H4 (cell line): ENCODE results near the gene PCCB. TPM values are rescaled to one million over a fixed set of nuclear protein-coding genes. Genes with fewer than 3 reads are reported as not detected.
"Not testable (repeated sequence)": the region's sequence is repeated elsewhere in the genome, so short reads cannot be mapped to it uniquely, and the experiment has no call there.

Source experiments
- DNase-seq: peaks from one replicate; pipeline ENCODE4 v3.0.0-alpha.2; 2015; ENCODE audit warnings: low spot score
- total RNA-seq: library from RNA; depleted of rRNA; stranded (reverse); fragments of >200 nt; shearing (Covaris generic); gene quantifications from 2 replicates; pipeline ENCODE4 v1.2.3, GENCODE V29; 2014

PCCB gene
- total RNA-seq, 1 experiment from 2014 or later, result 71.4 TPM

GRCh38 chr3:136327671-136328070 lies 77.5 kb downstream of the PCCB start:
- no peak for DNase-seq

- DNase-seq, result no peak
These were observed 79.5 kb downstream of the PCCB start for GRCh38 chr3:136329593-136329992.

DNA sequence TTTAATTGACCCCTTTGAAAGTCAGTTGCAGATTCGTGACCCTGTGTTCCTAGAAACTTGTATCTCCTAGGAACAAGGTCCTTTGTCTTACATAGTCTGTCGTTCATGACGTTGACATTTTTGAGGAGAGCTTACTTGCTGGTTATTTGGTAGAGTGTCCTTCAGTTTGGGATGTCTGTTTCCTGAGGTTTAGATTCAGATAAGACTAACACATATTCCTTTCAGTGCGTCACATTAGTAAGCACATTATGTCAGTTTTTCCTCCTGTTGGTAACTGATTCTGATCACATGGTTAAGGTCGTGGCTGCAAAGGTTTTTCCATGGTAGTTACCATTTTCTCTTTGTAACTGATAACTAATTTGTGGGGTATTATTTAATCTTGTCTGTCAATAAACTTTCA lies 80.8 kb downstream of the PCCB start:
- DNase-seq, result no peak

DNA sequence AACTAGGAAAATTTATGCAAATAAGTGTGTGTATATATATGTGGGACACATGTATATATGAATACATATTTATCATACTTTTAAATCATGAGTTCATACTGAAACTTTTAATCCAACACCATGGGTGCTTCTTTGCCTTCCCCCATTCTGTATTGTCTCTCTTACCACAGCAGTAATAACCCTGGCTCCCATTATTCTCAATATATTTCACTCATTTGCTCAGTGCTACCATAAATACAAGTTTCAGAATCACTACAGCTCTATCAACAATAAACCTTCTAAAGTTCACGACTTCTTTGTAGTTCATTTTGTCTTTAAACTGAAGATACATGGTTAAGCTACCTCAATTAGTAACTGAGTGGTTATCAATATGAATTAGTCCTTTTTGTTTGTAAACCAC lies 82.2 kb downstream of the PCCB start:
- DNase-seq, result no peak

- DNase-seq, result no peak
These were observed 82.6 kb downstream of the PCCB start for GRCh38 chr3:136332776-136333175.

DNA sequence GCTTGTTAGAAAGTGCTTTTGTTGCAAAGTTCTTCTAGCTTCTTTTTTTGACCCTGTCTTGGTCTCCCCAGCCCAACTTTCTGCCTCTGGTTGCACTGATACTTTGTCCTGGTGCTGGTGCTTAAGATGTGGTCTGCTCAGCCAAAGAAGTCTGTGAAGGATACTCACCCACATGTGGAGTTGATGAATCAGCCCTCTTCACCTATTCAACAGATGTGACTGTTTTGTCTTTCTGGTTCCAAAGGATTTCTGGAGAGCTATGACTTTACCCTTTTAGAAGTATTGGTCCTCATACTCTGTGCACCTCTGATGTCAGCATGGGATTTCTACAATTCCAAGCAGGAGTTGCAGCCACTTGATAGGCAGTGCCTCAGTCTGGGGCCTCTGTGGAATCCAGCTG lies 84.1 kb downstream of the PCCB start:
- no peak for DNase-seq

DNA sequence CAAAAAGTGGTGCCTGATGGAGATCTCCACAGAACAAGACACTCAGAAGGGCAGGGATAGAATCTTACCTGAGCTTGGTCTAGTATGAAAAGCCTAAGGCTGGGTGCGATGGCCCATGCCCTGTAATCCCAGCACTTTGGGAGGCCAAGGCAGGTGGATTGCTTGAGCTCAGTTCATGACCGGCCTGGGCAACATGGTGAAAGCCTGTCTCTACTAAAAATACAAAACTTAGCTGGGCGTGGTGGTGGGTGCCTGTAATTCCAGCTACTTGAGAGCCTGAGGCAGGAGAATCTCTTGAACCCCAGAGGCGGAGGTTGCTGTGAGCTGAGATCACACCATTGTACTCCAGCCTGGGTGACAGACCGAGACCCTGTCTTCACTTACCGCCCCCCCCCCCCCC lies 84.6 kb downstream of the PCCB start:
- not testable (repeated sequence) for DNase-seq

DNA sequence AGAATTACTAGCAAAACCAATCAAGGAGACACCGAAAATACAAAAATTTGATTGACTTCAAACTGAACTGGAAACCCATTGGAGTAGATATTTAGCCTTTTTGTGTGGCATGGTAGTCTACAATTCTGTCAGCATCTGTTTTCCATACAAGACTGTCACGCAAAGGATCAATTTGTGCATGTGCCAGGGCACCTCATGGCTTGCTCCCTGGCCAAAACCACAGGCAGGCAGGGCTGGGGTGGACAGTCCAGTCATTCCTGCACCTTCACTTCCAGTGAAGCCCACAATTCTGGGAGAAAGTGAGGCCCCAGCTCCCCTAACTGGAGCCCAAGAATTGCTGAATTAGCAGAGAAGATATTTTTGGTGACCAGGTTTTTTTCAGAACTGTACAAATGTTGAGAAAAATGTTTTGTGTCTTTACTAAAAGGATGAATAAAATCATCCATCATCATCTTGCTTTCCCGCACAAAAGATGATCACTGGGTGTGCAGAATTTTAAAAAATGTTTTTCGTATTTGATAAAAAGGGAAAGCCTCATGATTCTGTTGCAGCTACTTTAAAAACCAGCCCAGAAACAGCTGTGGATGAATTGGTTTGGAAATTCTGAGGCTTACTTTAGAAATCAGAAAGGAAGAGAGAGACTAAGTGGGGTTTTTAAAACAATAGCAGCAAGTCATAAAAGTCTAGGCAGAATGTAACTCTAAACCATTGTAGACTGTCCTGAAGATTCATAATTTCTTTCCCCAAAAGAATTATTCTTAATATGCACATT lies 86.4 kb downstream of the PCCB start:
- DNase-seq, result no peak

DNA sequence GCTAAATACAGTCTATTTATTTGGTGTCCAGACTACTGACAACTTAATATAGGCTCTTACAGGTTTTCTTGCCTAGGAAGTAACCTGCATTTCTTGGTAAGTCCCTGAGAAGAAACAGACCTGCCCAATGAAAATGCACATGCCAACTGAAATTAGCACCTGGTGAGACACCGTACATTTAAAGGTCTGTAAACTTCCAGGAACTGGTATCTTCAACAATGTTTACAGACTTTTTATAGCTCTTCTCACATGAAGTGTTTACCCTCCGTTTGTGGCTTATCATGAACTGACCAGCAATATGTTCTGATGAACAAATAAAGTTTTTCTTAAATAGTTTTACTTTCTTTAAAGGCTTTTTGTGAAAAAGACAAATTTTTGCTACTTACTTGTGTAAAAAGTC lies 93.3 kb downstream of the PCCB start:
- peak; percentile 34 for DNase-seq

DNA sequence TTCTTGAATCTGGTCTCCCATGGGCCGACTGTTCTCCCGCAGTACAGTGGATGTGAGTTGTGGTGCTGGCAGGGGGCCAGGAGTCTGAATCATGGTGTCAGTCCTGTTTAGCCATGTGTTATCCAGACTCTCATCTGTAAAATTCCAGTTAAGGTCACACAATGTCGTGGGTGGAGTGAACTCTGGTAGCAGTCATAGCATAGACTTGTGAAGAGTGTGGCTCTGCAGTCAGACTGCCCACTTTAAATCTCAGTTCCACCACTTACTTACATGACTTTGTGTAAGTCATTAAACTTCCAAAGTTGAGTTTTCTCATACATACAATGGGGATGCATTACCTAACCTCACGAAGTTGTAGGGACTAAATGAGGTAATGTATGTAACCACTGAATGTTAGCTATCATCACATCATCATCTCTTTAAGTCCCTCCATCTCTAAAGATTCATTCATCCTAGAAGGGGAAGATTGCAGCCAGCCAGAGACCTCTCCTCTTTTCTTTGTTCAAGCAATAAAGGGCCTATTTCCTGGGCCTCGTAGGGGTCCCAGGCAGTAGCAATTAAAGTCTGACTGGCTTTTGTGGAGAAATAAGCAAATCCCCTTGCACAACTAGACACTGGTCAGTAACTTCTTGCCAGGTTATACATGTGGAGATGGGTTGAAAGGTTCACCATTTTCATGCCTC lies 93.9 kb downstream of the PCCB start:
- peak; percentile 85 for DNase-seq

DNA sequence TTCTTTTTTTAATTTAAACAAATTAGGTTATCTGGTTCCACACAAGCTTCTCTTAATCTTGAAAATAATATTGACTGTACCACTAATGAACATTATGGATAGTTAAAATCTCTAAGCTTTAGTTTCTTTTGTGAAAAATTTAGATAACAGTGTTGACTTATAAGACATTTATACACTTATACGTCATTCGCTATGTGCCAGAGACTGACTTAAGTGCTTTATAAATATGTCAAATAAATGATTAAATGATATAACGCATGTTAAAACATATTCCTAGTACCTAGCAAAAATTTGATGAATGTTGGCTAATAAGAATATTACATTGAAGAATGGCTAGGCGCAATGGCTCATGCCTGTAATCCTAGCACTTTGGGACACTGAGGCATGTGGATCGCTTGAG lies 96.3 kb downstream of the PCCB start:
- DNase-seq, result no peak

DNA sequence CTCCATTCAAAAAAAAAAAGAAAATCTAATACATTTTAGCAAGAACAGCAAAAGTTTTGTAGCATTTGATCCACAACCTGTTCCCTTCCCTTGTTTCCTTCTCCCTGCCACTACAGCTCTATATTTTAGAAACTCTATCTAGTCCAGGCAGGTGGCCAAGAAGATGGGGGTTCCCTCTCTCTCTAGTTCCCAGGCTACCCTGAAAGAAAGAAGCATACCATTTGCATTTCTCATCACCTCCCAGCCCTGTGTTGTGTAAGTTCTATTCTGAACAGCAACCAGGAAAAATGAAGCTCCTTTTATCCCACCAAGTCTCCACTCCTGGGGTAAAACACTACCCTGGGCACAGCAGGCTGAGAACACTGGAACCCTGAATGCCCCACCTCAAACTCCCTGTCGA lies 100.0 kb downstream of the PCCB start:
- peak; percentile 26 for DNase-seq

- no peak for DNase-seq
These were observed 100.4 kb downstream of the PCCB start for GRCh38 chr3:136350557-136350956.

GRCh38 chr3:136351351-136351750 lies 101.2 kb downstream of the PCCB start:
- no peak for DNase-seq

- DNase-seq, result no peak
These were observed 101.8 kb downstream of the PCCB start for GRCh38 chr3:136351905-136352304.

- DNase-seq, result no peak
These were observed 103.3 kb downstream of the PCCB start for GRCh38 chr3:136353461-136353860.

DNA sequence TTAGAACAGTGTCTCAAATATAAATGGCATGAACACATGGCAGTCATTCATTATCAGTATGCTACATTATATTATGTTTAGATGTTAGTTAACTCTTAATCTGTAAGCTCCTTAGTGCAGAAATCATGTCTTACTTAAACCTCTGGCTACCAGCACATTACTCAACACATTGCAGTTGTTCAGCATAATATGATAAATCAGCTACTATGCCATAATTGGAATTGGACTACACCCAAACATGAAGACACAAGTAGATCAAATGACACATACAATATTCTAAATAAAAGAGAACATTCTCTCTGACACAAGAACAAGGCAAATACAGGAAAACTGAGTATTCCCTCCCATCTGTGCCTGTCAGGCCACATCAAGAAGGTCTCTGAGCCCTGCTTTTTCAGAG lies 116.1 kb downstream of the PCCB start:
- DNase-seq, result no peak

GRCh38 chr3:136375800-136376199 lies 125.7 kb downstream of the PCCB start:
- DNase-seq, result not testable (repeated sequence)

DNA sequence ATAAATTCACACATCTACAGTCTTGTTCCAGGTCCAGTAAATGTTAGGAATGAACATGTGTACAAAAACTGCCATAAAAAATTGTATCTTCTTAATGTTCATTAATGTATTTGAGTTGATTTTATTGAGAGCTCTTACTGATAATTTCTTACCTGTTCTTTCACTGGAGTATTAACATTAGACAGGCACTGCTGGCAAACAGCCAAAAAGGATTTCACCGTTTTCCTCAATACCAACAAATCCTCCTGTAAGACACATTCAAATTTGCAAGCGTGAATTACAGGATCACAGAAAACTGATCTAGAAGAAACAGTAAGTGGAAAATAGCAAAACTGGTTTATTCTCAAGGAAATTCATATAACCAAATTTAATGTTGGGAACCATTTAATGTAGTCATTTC lies 127.4 kb downstream of the PCCB start:
- no peak for DNase-seq

GRCh38 chr3:136378011-136378410 lies 127.9 kb downstream of the PCCB start:
- no peak for DNase-seq
